ENCODE measurements around the gene TBXAS1.
"Not testable (repeated sequence)": the region's sequence is repeated elsewhere in the genome, so short reads cannot be mapped to it uniquely, and the experiment has no call there.

TBXAS1 gene

DNA sequence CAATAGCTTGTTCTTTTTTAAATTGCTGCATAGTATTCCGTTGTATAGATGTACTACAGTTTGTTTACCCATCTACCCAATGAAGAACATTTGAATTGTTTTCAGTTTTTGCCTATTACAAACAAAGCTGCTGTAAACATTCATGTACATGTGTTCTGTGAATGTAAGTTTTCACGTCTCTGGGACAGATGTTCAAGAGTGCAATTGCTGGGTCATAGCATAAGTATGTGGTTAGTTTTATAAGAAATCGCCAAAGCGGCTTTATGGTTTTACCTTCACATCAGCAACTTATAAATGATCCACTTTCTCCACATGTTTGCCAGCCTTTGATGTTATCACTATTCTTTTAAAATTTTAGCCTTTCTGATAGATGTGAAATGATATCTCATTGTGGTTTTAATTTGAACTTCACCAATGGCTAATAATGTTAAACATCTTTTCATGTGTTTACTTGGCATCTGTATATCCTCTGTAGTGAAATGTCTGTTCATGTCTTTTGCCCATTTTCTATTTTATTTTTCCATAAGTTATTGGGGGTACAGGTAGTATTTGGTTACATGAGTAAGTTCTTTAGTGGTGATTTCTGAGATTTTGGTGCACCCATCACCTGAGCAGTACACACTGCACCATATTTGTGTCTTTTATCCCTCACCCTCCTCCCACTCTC lies 73.5 kb downstream of the TBXAS1 start:
- no peak overlapping the region for H3K4me3 ChIP-seq (ENCODE audit: low read depth, low read length)
- no peak for TF ChIP-seq CTCF (IDR thresholded peaks at IDR 0.05; ENCODE audit: low read depth, low read length)

- H3K4me3 ChIP-seq (ENCODE audit: low read depth, low read length), result not testable (repeated sequence)
Observed at GRCh38 chr7:139903103-139903477, 74.0 kb downstream of the TBXAS1 start.

GRCh38 chr7:139906879-139907278 lies 77.8 kb downstream of the TBXAS1 start:
- no peak for TF ChIP-seq CTCF (IDR thresholded peaks at IDR 0.05; ENCODE audit: low read depth, low read length)
- H3K4me3 ChIP-seq (ENCODE audit: low read depth, low read length), result no peak overlapping the region

DNA sequence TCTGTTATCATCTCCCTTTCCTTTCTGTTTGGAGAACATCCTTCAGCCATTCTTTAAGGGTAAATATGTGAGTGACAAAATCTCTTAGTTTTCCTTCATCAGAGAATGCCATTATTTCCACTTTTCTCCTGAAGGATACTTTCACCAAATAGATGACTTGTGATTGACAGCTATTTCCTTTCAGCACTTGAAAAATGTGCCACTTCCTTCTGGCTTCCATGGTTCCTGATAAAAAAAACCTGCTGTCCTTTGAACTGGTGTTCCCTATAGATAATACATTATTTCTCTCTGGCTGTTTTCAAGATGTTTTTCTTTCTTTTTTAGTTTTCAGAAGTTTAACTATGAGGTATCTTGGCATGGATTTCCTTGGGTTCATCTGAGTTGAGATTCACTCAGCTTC lies 79.7 kb downstream of the TBXAS1 start:
- TF ChIP-seq CTCF (IDR thresholded peaks at IDR 0.05; ENCODE audit: low read depth, low read length), result no peak
- H3K4me3 ChIP-seq (ENCODE audit: low read depth, low read length), result no peak overlapping the region

GRCh38 chr7:139909379-139910050 lies 80.5 kb downstream of the TBXAS1 start:
- no peak overlapping the region for H3K4me3 ChIP-seq (ENCODE audit: low read depth, low read length)
- TF ChIP-seq CTCF (IDR thresholded peaks at IDR 0.05; ENCODE audit: low read depth, low read length), result no peak

DNA sequence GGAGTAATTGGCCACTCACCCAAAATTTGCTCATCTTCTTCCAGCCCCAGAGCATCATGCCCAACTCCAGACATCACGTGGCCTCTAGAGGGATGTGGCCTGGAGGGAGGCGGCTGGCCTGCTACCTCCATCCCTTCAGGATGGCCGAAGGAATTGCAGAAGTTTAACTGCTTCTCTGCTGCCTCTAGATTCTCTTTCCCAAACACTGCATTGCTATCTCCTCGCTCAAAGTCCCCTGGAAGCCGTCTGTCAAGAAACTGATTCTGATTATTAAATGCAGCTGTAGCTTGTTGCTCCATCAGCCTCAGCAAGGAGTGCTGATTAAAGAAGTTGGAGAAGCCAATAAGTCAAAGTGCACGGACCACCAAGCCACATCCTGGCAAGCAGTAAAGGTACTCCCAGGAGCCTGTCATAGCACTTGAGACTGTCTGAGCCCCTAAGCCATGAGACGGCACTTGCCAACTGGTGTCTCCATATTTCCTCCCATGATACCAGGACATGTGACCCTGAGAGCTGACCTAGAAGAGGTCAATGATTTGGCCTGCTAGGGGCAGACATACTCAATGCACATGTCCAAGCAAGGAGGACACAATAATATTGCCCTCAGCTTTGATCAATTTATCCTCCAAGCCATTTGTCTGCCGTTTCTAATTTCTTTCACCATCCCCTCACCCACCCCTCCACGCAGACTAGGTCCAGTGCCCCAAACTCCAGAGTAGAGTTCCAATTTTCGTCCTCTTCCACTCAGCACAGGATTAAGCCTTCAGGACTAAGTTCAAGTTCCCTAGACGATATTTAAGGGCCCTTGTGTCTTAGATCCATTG lies 84.2 kb downstream of the TBXAS1 start:
- H3K4me3 ChIP-seq (ENCODE audit: low read depth, low read length), result no peak overlapping the region
- TF ChIP-seq CTCF (IDR thresholded peaks at IDR 0.05; ENCODE audit: low read depth, low read length), result no peak

DNA sequence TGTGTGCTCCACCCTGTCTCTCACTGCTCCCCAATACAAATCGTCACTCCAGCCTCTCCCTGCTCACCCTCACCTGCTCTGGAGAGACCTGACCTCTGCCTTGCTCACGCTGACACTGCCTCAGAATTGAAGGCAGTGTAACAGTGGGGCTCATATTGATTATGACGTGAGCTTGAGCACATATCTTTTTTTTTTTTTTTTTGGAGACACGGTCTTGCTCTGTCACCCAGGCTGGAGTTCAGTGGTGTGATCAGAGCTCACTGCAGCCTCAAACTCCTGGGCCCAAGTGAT lies 84.7 kb downstream of the TBXAS1 start:
- no peak for TF ChIP-seq CTCF (IDR thresholded peaks at IDR 0.05; ENCODE audit: low read depth, low read length)
- no peak overlapping the region for H3K4me3 ChIP-seq (ENCODE audit: low read depth, low read length)

Measured in WI38 (cell line).